HG03280 (cell line): Measurements from ENCODE around the gene HTRA2.

ENCODE experiments used
- ATAC-seq: cut with Tn5 transposase; IDR thresholded peaks from one replicate; pipeline ENCODE4 v1.9.1; 2021; ENCODE audit warnings: mild to moderate bottlenecking, moderate library complexity; ENCODE audit not compliant: unreplicated experiment

HTRA2 gene

DNA sequence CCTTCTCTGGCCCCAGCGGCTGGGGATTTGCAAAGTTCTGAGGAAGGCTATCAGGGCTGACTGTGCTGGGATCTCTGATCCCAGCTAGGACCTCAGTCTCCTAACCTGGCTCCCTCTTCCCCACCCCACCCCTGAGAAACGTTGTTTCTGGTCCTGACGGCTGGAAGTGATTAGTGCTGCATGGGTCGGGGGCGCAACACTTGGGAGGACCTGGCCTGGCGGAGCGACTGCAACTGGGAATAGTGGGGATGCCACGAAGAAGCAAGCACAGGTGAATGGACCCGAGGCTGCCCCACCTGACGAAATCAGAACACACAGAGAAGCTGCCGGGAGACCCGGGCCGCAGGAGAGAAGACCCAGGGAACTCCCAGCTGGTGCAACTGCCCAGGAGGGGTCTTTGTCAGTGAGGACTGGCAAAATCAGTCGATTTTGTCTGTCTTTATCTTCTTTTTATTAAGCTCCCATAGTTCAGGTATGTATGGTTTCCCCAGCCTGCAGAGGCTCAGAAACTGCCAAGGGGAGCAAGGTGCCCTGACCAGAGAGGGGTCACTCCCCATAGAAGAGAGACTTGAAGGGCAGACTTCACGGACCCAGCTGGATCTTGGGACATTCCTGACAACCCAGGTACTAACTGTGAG is 29.7 kb upstream of the HTRA2 start:
- no peak for ATAC-seq

DNA sequence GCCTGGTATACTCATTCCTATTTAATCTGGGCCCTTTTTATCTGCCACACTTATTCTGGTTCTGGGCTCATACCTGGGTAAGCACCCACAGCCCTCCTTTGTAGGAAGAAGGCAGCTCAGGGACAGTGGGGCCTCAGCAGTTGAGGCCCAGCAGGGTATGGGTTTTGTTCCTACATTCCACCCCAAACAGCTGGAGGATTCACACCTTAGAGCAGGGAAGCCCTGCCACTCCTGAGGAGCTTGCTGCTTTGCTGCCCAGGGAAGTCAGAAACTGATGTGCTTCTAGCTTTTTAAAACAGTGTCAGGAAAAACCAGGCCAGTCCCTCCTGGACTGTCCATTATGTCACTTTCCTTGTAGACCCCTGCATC is 29.2 kb upstream of the HTRA2 start:
- no peak for ATAC-seq

DNA sequence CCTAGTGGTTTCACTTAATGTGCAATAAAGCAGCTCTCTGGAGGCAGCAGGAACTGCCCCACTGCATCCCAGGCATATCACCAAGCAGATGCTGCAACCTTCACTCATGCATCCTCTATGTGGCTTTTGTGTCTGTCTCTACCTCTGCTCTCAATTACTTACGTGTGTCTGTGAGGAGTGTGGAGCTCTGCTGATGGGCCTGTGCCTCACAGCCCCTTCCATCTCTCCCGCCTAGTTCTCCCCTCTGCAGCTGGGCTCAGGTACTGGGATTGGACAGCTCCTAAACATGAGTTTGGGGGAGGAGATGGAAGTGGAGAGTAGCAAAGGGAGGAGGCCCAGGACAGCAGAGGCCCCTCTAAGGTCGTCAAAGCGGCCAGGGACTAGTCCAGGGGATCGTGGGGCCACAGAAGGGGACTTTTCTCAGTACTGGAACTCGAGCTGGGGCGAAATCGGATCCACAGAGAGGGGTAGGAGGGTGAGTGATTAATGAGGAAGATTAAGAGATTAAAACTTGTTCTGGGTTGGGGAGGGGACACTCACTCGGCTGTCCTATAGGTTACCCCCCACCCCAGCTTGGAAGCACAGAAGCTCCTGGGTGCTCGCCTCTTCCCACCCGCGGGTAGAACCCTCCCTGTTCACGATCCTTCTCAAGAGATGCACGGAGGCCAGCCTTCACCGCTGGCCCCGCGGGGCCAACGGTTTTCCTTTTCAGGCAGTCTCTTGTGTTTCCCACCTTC is 28.2 kb upstream of the HTRA2 start:
- no peak for ATAC-seq

DNA sequence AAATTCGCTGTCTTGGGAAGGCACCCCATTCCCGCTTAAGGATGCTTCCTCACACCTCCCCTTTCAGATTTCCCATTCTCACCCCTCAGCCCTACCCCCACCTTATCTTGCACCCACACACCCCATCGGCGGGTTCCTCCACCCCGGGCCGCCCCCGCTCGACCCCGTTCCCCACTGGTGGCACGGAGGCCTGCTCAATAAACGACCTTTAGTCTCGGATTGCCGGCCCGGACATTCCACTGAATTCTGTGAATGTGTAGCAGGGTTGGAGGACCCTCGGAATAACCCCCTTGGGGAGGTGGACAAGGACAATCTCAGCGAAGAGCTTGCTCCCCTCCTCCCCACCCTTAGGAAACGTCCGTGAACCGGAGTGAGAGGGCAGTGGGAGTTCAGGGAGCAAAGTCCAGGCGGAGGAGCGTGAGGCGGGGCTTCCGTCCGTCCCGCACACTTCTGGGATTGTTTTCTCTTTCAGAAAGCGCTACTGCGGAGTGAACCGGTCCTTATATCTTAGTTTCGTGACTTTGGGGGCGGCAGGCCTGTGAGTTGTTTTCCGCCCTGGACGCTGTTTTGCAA is 27.5 kb upstream of the HTRA2 start:
- ATAC-seq = no peak

DNA sequence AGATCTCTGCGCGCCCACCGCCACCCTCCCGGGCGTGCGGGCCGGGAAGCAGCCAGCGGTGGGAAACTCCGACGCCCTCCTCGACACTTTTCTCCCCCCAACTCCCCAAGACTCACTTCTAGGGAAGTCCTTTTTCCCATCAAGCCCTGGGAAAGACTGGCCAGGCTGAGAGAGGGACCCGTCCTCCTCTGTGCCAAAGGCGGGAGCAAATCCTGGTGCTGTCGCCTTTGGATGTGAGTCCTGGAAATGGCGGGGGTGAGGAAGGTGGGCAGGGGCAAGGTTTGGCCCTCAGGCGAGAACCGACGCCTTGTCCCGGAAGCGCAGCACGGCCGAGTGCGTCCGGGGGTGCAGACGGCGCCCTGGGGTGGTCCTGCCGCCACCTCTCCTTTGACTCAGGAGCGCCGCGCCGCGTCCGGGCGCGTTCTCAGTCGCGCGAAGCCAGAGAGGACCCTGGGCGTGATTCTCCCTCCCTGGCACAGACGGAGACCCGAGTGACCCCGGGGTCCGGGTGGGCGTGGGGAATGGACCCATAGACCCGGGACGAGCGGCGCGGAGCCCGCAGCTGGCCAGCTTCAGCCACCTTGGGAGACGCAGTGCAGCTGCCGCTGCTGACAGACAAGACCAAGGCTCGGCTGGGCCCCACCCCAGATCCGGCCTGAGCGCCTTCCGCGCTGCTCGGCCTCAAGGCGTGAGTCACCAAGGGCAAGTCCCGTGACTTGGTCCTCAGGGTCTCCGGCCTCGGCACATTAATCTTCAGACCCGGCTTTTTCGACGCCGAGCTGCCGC is 26.8 kb upstream of the HTRA2 start:
- ATAC-seq = peak; percentile 34

DNA sequence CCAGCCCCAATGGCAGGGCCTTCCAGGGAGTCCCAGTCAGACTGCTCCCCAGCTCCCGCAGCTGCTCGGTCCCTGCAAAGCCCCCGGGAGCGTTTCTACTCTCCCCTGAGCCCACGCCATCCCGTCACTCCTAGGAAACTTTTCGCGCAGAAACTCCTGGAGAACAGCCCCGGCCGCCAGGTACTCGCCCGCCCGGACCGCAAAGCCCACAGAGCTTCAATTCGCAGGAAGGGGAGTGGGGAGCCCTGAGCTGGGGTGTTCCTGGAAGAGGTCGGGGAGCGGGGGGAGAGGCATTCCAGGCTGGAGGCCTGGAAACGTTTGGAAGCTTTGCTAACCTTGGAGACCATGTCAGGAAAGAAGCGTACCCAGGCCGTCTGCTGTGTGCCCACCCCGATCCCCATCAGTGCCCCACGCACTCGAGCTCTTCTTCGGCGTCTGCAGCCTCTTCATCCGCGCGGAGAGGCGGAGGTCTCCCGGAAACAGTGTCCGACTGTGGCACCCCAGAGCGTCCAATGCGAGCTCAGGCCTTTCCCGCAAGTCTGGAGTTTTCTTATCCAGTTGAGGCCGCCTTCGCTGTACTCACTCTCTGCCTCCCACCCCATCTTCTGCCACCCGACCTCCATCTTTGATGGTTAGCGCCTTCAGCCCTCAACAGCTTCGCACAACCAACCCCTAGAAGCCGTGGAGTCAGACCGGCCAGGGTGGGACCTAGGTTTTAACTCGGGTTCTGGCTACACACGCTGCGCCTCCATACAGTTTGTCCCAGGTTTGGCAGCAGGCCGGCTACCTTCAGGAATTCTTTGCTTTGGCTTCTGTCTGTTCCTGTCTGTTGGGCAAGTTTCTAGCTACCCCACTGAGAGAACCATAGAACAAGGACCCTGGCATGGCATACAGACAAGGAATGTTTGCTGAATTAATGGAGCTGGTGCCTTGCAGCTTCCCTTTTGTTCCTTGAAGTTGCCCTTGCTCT is 25.9 kb upstream of the HTRA2 start:
- ATAC-seq = no peak

DNA sequence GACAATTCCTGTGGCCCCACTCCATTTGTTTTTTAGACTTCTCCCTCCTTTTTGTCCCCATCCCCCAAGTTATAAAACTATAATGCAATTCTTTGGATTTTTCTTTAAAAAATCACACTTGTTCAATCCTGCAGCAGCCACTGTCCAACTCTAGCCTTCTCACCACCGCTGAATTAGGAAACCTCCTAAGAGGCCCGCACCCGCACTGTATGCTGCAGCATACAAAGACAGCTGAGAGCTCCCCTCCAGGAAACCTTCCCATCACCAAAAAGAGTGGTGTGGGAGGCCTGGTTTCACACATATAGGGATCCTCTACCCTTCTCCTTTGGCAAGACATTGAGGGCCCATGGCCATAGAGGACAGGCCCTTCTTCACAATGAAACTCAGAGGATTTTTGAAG is 25.1 kb upstream of the HTRA2 start:
- ATAC-seq = no peak

DNA sequence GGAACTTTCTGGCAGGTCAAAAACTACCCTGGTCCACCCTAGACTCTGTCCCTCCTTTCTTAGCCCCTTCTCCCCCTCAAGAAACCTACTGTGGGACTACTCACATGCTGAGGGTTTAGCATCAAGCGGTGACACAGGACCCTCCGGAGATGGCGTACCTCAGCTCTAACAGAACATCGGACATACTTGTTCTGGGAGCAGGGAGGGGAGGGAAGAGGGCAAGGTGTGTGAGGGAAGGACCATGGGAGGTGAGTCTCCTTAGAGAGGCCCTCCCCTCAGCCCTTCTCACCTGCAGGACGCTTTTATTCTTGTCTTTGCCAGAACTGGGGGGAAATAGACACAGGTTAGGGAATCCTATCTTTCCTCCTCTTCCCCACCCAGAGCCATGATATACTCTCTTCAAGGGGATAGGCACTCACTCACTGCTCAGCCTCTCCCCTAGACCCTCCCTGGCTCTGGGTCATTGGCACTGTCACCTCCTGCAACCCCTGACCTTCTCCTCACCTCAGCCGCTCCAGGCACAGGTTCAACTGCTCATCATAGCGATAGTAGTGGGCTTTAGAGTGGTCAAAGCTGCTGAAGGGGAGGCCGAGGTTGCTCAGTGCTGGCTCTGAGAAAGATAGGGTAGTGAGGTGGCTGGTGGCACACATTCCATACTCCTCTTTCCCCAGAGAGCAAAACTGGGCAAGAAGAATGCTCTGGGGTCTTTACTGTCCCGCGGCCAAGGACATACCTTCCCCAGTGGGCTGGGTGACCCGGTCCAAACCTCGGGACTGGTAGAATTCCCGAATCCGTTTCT is 24.1 kb upstream of the HTRA2 start:
- ATAC-seq = no peak

DNA sequence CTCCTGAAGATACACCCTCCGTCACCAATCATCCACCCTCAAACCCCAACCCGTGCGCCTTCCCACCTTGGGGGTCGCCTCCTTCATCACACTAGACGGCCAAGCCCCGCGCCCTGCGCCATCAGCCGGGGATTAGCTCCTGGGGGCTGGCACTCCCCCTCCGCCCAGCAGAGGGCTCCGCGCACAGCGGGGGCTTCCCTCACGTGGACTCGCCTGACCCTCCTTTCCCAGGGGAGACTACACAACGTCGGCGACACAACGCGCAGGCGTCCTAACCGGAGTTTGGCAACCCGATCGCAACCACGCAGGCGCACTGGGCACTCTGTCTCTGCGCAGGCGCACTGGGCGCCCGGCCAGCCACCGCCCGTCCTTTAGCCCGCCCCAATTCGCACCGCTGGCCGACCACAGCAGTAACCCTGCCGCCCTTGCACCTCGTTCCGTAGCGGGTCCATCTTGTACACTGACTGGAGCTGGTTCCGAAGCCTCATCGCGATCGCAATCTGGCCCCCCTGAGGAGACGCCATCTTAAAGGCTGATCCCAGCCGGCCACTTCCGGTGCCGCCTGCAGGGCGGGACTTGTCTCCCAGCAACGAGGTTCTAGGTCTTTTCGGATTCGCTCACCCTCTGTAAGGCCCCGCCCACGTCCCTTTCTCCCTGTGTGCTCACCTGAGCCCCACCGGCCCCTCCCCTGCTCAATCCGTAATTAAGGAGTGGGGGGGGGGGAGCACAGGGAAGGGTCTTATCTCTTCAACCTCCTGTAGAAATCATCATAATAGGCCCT is 22.4 kb upstream of the HTRA2 start, which contains the start of gene PCGF1:
Gene PCGF1 (minus strand): TSS at position 551 of the 781 bp plus-strand sequence. CDS start 27 bp downstream, at position 524.
- peak; percentile 88 for ATAC-seq

DNA sequence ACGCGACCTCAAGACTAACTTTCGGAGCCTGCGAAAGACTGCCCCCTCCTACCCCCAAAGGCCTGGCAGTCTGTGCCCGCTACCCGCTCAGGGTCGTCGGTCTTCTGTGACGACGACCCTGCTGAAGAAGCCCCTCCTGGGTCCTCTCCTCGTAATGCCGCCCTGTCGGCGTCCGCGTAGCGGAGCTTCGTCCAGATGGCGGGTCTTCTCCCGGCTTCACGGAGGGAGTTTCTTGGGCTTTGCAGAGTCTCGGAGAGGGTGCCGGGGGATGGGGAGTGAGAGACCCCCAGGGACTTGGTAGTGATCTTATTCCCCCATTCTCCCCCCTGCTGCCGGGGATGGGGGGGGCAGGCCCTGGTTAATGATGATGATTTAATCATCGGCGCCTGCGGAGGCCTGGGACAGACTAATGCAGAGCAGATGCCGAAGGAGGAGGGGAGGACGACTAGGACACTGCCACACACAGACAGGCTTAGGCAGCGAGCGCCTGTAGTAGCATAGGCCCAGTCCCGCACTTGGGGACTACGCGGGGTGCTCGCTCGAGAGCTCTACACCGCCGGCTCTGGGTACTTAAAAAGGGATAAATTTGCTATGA is 21.7 kb upstream of the HTRA2 start:
- ATAC-seq = peak; percentile 19

DNA sequence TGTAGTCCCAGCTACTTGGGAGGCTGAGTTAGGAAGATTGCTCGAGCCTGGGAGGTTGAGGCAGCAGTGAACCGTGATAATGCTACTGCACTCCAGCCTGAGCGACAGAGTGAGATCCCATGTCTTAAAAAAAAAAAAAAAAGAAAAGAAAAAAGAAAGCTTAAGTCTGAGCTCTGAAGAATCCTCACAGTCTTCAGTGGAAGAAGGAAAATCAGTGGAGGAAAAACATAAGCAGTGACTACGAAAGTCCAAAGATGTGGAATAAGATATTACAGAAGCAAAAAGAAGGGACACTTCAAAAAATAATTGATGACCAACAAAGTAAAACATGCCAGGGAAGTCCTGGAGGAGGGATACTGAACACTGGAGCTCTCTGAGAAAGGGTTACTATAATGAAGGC is 19.5 kb upstream of the HTRA2 start:
- ATAC-seq = no peak

DNA sequence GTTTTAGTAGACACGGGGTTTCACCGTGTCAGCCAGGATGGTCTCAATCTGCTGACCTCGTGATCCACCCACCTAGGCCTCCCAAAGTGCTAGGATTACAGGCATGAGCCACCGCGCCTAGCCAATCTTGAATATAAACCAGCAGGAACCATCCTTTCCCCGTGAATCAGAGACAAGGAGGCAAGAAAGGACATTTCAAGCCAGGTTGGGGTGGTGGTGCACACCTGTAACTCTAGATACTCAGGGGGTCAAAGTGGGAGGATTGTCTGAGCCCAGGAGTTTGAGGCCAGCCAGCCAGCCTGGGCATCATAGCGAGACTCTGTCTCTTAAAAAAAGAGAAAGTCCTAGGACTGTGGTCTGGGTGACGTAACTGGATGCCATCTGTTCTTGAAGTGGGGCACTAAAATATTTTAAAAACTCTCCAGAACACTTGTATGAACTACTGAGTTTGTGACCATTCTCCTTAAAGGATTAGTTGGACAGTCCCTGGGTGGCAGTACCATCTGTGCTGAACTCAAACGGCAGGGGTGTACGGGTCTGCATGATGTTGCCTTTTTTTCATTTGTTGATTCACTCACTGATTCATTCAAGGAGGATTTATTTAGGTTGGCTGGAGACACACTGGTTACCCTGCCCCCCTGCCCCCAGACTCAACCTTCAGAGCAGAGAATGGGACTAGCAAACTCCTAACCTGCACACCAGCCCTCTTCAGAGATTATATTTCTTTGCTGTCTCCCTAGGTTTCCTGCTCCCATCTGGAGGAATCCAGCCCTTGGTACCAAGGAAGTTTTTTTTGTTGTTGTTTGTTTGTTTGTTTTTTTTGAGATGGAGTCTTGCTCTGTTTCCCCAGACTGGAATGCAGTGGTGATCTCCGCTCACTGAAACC is 18.4 kb upstream of the HTRA2 start:
- no peak for ATAC-seq

DNA sequence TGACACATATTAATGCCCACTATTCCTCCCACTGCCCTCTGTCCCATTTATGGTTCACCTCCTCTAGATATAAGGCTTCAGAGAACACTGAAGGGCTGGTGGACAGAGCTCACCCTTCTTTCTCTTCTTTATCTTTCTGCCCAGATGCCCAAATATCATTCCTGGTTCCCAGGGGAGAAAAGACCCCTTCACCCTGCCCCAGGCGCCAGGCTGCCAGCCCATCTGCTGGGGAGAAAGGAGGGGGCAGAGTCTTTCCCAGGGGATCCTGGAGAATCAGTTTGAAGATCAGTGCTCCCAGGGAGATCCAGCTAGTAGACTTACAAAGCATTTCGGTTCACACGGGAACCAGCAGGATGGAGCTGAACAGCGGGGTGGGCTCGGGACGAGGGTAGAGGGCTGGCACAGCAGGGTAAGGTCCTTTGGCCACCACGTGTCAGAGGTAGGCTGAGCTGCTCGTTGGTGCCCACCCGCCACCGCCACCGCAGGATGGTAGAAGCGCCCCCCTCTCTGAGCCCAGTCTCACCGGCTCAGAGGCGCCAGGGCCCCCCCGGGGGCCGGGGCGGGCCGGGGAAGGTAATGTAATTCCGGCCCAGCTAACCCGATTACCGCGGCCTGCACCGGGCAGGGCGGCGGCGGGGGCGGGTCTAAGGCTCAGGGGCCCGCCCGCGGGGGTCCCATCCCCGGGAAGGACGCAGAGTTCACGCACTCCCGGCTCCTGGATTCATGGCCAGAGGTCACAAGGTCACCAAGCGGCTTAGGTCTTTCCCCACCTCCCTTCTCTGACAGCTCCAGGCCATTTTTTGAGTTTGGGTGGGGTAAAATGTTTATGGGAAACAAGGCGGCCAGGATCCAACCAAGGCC is 16.8 kb upstream of the HTRA2 start:
- ATAC-seq = no peak

DNA sequence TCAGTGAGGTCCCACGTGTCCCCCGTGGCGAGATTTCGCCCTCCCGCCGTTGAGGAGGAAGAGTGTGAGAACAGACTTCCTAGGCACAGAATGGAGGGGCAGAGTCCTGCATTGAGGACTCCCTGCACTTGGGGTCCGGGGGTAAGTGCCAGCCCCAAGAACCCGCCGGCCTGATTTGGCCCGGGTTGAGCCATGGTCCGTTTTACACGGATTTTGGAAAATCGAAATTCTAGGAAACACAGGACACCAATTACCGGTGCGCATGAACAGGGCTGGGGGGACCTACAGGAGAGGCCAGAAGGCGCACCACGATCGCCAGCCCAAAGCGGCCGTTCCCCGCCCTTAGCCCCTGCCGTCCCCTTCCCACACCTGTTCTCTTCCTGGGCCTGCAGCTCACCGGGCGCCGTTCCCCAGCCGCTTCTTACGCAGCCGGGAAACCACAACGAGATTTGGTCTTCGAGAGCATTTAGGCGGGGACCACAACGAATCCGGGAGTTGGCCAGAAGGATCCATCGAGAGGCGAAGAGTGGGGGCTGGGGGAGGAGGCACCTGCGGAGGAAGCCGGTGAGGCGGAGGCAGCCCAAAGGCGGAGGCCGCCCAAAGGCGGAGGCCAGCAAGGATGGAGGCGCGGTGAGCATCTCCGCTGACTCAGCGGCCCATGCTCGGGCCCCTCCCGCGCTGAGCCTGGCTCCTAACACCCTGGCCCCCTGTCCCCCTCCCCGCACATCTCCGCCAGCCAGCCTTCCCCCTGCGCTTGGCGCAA is 15.9 kb upstream of the HTRA2 start:
- no peak for ATAC-seq

DNA sequence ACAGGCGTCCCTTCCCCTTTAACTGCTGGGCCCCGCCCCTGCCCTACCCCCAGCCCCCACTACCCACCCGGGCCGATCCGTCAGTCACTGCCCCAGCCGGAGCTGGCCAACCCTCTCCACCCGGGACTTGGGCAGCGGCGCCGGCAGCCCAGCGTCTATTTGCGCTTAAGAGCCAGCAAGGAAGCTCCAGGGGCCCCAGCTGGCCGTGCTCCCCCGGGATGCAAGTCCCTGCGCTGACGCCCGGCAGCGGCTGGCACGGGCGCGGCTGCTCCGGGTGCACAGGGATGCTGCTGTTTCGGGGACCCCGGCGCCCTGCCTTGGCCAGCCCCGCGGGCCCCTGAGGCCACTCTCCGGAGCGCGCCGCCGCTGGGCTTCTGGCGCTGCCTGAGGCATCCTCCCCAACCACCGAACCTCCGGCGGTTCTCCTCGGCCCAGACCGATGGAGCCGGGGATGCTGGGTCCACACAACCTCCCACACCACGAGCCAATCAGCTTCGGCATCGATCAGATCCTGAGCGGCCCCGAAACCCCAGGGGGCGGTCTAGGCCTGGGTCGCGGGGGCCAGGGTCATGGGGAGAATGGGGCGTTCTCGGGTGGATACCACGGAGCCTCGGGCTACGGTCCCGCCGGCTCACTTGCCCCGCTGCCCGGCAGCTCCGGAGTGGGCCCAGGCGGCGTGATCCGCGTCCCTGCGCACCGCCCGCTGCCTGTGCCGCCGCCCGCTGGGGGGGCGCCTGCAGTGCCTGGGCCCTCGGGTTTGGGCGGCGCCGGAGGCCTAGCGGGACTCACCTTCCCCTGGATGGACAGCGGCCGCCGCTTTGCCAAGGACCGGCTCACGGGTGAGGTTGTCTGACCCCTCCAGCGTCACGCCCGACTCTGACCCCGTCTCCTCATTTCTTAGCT is 15.1 kb upstream of the HTRA2 start, which contains the start of gene TLX2:
Gene TLX2 (plus strand): TSS at position 83 of the 903 bp plus-strand sequence. CDS start 357 bp downstream, at position 440.
- no peak for ATAC-seq
